ENCODE data around the gene PIP5K1A. TPM values are rescaled to one million over a fixed set of nuclear protein-coding genes. Genes with fewer than 3 reads are reported as not detected.

The PIP5K1A gene
- total and polyA plus RNA-seq, 4 donors = 4.0 to 32.0 (median 13.6) TPM

GRCh38 chr1:151266821-151267220, 68.5 kb downstream of the PIP5K1A start (continued):
- TF ChIP-seq REST (IDR thresholded peaks at IDR 0.05) = no peak
- TF ChIP-seq HNF4A (conservative IDR thresholded peaks at IDR 0.05) = no peak
- TF ChIP-seq TAF1 (conservative IDR thresholded peaks at IDR 0.05) = no peak
- TF ChIP-seq JUND (IDR thresholded peaks at IDR 0.05) = no peak
- no peak for TF ChIP-seq FOXA2 (IDR thresholded peaks at IDR 0.05)

- Histone ChIP-seq H3K27ac (ENCODE audit: low read depth in 1 of 2, low read length in 2 of 2) (no peak overlapping the region), H3K27me3 (ENCODE audit: control insufficient read depth in 4 of 4, insufficient read depth in 4 of 4, low read length in 3 of 4) (no peaks in the 10 kb centered on the region), H3K9ac (ENCODE audit: low read depth in 1 of 2, low read length in 2 of 2) (no peak overlapping the region), H3K4me1 (ENCODE audit: control insufficient read depth in 4 of 4, insufficient read depth in 4 of 4, low read length in 3 of 4) (peaks cover 9 to 26% (median 24%) of the 10 kb centered on the region in 4 donors), H3K4me3 (ENCODE audit: low read depth in 1 of 3, low read length in 3 of 3) (no peak overlapping the region), H3K36me3 (ENCODE audit: control insufficient read depth in 4 of 4, insufficient read depth in 3 of 4, low read depth in 1 of 4, low read length in 3 of 4) (peaks cover 6 to 28% (median 12%) of the 10 kb centered on the region in 4 donors), H3K9me3 (ENCODE audit: control insufficient read depth in 4 of 4, low read length in 3 of 4) (no peaks in the 10 kb centered on the region)
- DNase-seq (ENCODE audit: low spot score) = no peak
- 80% methylated on average over 4 of the region's 4 CpGs for WGBS
- TF ChIP-seq RXRA (IDR thresholded peaks at IDR 0.05) = no peak
- TF ChIP-seq SP1 (IDR thresholded peaks at IDR 0.05) = no peak
- no peak for TF ChIP-seq FOXA2 (IDR thresholded peaks at IDR 0.05)
- TF ChIP-seq RAD21 (IDR thresholded peaks at IDR 0.05) = no peak
- no peak for TF ChIP-seq ZBTB33 (IDR thresholded peaks at IDR 0.05)
- TF ChIP-seq ATF3 (IDR thresholded peaks at IDR 0.05) = no peak
- TF ChIP-seq HNF4G (IDR thresholded peaks at IDR 0.05) = no peak
- no peak for TF ChIP-seq JUND (IDR thresholded peaks at IDR 0.05)
- TF ChIP-seq MAX (IDR thresholded peaks at IDR 0.05) = no peak
- no peak for TF ChIP-seq TAF1 (conservative IDR thresholded peaks at IDR 0.05)
- no peak for TF ChIP-seq HNF4A (conservative IDR thresholded peaks at IDR 0.05)
- TF ChIP-seq GABPA (IDR thresholded peaks at IDR 0.05 in 1 of 2, conservative IDR thresholded peaks at IDR 0.05 in 1 of 2) = no peak
- TF ChIP-seq CTCF (IDR thresholded peaks at IDR 0.05; ENCODE audit: low read depth, low read length, missing input control) = no peak
- no peak for TF ChIP-seq EGR1 (IDR thresholded peaks at IDR 0.05; ENCODE audit: low read depth in 2 of 2)
- TF ChIP-seq YY1 (IDR thresholded peaks at IDR 0.05) = no peak
- TF ChIP-seq FOXA1 (IDR thresholded peaks at IDR 0.05) = no peak
- TF ChIP-seq NR2F2 (IDR thresholded peaks at IDR 0.05) = no peak
Observed at GRCh38 chr1:151267760-151268159, 69.4 kb downstream of the PIP5K1A start.

Measured in liver (tissue), 9 donors.